GM18870 (cell line): ENCODE measurements around the gene AIPL1.
A peak's percentile ranks its signal among the peaks of the same experiment; 100 is the strongest.

Source experiments
- ATAC-seq: cut with Tn5 transposase; IDR thresholded peaks from one replicate; pipeline ENCODE4 v1.9.1; 2021; ENCODE audit warnings: moderate library complexity; ENCODE audit not compliant: unreplicated experiment

AIPL1 gene

GRCh38 chr17:6450926-6451832, 16.3 kb upstream of the AIPL1 start:
- no peak for ATAC-seq

GRCh38 chr17:6449307-6449706, 14.4 kb upstream of the AIPL1 start:
- ATAC-seq, result no peak

DNA sequence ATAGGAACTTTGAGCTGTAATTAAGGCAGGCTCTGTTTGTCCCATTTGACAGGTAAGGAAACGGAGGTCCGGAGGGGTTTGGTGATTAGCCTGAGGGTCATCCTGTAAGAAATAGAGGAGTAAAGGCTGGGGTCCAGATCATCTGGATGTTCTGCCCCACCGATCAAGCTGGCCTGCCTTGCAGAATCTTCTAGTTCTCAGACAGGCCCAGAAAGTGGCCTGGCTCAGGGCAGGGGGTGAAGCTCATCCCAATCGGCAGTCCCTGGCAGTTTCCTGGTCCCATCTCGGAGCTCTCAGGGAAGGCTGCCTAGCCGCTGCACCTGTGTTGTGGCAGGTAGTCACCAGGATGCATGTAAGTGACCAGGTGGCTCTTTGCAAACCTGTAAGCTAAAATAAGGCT, 13.6 kb upstream of the AIPL1 start:
- ATAC-seq, result no peak

GRCh38 chr17:6446516-6447100, 11.7 kb upstream of the AIPL1 start:
- no peak for ATAC-seq

- ATAC-seq, result no peak
These were observed 9.8 kb upstream of the AIPL1 start for GRCh38 chr17:6444571-6445335.

- peak; percentile 64 for ATAC-seq
These were observed 9.0 kb upstream of the AIPL1 start, which contains the start of gene PIMREG for GRCh38 chr17:6443692-6444570. TSS of gene PIMREG (plus strand) at chr17:6444455. CDS start at chr17:6445111, 656 bp downstream.

- ATAC-seq, result no peak
These were observed 7.9 kb upstream of the AIPL1 start for GRCh38 chr17:6442775-6443174.

- no peak for ATAC-seq
These were observed 5.0 kb upstream of the AIPL1 start for GRCh38 chr17:6439951-6440350.

- no peak for ATAC-seq
These were observed 3.0 kb upstream of the AIPL1 start for GRCh38 chr17:6437956-6438355.

- no peak for ATAC-seq
These were observed 2.5 kb upstream of the AIPL1 start for GRCh38 chr17:6437466-6437865.

GRCh38 chr17:6435968-6436367, 1.0 kb upstream of the AIPL1 start:
- no peak for ATAC-seq

DNA sequence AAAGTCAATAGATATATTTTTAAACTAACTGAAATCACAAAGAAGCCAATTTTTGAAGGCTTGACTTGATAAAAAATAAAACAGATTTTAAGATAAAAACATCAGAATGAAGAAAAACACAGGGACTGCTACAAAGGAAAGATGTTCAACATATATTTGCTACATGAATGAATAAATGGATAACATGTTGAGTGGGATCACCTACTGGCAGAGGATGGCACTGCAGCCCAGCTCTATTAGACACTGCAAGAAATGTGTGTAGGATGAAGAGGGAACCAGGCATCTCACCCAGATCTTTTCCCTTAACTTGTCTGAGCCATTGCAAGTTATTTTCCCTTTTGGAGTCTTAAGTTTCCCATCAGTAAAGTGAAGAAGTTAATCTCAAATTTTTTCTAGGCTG, 4.2 kb downstream of the AIPL1 start:
- ATAC-seq, result no peak

DNA sequence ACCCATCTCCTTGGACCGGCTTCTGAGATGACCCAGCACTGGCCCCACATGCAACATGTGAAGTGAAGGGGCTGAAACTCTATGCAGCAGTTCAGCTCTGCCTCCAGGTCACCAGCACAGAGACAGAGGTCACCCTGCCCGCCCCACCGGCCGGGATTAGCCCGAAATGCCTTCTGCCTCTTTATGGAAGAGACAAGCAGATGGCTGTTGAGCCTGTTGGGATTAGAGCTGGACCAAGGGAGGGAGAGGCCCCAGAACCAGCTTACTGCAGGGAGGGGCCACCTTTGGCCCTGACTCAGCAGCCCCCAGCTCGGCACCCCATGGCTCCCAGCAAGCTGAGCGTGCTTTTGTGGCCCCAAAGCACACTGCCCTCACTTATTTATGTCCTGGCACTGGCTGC, 5.7 kb downstream of the AIPL1 start:
- no peak for ATAC-seq

DNA sequence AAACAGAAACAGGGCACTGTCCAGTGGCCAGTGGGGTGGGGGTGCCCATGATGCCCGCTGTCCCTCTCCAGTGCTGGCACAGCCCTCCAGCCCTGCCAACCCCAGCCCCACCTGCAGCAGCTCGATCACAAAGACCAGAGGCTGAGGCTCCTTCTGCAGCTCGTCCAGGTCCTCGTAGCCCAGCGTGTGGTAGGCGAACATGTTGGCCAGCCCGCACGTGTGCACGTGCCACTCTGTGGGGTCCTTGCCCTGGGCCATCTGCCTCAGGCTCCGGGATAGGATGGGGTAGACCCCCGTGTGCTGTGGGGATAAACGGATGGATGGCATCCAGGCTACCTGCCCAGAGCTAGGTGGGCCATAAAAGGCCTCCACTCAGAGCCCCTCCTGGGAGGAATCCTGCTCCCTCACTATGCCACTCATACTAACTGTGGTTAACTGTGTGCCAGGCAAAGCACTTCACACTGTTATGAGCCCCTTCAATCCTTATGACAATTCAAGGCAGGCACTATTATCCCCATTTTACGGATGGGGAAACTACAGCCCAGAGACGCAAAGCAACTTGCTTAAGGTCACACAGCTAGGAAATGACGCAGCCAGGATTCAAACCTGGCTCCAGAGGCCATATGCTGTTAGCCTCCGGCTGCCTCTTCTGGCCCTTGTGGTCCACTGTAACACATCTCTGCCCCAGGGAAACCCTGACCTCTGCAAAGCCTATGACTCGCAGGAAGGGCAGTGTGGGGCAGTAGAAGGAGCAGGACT, 6.5 kb downstream of the AIPL1 start:
- ATAC-seq, result no peak

- no peak for ATAC-seq
These were observed 7.6 kb downstream of the AIPL1 start for GRCh38 chr17:6427279-6427781.

GRCh38 chr17:6426356-6427101, 8.4 kb downstream of the AIPL1 start:
- no peak for ATAC-seq

- no peak for ATAC-seq
These were observed 9.5 kb downstream of the AIPL1 start for GRCh38 chr17:6425407-6425806.

GRCh38 chr17:6423931-6424330, 11.0 kb downstream of the AIPL1 start:
- no peak for ATAC-seq

- ATAC-seq, result no peak
These were observed 12.2 kb downstream of the AIPL1 start for GRCh38 chr17:6422654-6423241.
